GM12892 (cell line): ENCODE results near the gene PDAP1.

Experiments
- POLR2A ChIP-seq: IDR thresholded peaks from 2 replicates; pipeline ENCODE4 v1.6.1; 2011; ENCODE audit warnings: low read depth, low read length, control low read depth
- POLR2AphosphoS5 ChIP-seq: IDR thresholded peaks from 2 replicates; pipeline ENCODE4 v1.6.1; 2011; ENCODE audit warnings: low read depth, low read length, control low read depth
- TAF1 ChIP-seq: IDR thresholded peaks from 2 replicates; pipeline ENCODE4 v1.6.1; 2011; ENCODE audit warnings: low read depth, mild to moderate bottlenecking, control low read depth, low read length, borderline replicate concordance

- TF ChIP-seq POLR2A: no peak
- no peak for TF ChIP-seq TAF1
- TF ChIP-seq POLR2AphosphoS5: no peak
Measured at GRCh38 chr7:99410635-99411034, 2.2 kb upstream of the PDAP1 start.
